ENCODE results near the gene IL17REL. TPM values are rescaled to one million over a fixed set of nuclear protein-coding genes. Genes with fewer than 3 reads are reported as not detected.

The IL17REL gene
- total RNA-seq, 4 donors from 2014 or later, result not detected

DNA sequence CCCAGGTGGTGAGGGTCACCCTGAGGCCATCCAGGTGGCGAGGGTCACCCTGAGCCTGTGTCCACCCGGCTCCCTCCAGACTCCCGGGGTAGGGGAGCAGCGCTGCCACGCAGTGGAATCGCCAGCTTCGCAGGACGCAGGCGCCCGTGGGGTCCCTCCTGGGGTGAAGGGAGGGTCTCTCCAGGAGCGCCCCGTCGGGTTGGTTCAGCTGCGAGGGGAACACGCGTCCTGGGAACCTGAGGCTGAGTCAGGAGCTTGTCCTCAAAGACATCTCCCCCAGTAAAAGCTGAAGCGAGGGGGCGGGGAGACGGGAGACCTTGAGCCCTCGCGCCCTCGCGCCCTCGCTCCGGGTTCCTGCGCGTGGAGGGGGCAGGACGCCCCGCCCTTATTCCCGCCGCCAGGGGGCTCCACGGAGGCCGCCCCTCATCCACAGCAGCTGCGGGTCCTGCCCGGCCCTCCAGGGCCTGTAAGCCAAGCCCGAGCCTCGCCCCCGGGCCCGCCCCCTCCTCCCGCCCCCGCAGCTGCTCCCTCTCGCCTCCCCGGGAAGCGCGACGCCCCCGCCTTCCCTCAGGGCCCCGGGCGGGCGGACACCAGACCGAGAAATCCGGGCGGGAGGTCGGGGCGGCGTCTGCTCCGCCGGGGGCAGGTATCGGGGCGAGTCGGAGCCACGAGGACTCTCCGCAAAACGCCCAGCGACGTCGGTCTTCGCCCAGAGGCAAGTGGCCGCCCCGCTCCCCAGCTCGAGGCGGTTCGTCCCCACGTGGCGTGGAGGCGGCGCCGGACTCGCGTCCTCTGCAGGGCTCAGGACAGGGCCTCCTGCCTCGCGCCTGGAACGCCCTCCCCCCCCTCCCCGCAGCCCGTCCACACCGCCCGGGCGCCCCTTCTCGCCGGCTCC is 29.2 kb downstream of the IL17REL start:
- TF ChIP-seq, protein P1, sequence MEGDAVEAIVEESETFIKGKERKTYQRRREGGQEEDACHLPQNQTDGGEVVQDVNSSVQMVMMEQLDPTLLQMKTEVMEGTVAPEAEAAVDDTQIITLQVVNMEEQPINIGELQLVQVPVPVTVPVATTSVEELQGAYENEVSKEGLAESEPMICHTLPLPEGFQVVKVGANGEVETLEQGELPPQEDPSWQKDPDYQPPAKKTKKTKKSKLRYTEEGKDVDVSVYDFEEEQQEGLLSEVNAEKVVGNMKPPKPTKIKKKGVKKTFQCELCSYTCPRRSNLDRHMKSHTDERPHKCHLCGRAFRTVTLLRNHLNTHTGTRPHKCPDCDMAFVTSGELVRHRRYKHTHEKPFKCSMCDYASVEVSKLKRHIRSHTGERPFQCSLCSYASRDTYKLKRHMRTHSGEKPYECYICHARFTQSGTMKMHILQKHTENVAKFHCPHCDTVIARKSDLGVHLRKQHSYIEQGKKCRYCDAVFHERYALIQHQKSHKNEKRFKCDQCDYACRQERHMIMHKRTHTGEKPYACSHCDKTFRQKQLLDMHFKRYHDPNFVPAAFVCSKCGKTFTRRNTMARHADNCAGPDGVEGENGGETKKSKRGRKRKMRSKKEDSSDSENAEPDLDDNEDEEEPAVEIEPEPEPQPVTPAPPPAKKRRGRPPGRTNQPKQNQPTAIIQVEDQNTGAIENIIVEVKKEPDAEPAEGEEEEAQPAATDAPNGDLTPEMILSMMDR (IDR thresholded peaks at IDR 0.05; ENCODE audit: low read depth), result no peak

DNA sequence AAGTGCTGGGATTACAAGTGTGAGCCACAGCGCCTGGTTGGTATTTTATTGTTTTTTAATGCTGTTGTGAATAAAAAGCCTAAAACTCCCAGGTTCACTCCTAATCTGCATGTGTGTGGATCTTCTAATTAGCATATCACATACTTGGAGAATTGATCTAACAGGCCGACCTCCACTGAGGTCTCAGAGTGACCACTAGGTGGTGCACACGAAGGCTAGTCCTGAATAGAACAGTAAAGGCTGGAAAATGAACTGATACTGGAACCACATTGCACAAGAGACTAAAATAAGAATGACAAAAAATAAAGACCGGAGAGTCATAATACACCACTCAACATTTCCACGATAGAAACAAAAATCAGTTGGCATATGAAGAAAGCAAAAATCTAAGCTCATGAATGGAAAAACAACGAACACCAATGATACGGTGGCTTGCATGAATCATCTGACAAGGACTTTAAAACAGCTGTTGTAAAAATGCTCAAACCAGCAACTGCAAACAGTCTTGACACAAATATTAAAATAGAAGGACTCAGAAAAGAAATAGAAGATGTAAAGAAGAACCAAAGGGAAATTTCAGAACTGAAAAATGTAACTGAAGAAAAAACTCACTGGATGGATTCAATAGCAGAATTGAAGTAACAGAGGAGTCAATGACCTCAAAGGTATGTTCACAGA is 32.8 kb downstream of the IL17REL start:
- TF ChIP-seq, protein P1 (IDR thresholded peaks at IDR 0.05; ENCODE audit: low read depth), result no peak

DNA sequence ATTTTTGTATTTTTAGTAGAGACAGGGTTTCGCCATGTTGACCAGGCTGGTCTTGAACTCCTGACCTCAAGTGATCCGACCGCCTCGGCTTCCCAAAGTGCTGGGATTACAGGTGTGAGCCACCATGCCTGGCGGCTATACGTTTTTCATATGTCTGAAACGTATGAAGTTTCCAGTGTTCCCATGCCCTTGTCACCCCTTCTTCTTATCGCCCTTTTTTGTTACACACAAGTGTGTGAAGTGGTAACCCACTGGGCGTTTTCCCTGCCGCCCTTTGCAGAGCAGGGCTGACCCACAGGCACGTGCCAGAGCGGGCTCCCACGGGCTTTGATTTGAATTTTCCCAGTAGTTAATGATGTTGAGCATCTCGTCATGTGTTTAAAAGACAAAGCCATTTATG is 35.0 kb downstream of the IL17REL start:
- TF ChIP-seq, protein P1 (IDR thresholded peaks at IDR 0.05; ENCODE audit: low read depth), result no peak

DNA sequence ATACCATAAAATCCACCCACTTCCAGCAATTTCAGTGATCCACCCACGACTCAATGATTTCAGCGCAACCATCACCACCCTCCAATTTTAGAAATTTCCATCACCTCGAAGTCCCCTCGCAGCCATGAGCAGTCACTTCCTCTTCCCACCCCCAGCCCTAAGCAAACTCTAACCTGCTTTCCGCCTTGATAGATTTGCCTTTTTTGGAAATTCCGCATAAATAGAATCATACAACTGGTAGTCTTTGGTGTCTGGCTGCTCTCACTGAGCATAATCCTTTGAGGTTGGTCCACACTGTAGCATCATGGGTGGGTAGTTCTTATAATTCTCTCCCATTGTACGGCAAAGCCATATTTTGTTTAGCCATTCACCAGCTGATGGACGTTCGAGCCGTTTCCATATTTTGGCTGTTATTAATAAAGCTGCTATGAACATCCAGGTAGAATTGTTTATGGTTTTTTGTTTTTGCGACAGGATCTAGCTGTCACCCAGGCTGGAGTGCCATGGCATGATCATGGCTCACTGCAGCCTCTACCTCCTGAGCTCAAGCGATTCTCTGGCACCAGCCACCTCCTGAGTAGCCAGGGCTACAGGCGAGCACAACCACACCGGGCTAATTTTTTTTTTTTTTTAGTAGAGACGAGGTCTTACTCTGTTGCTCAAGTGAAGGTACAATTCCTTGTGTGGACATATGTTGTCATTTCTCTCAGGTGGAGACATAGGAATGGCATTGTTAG is 36.0 kb downstream of the IL17REL start:
- TF ChIP-seq, protein P1 (IDR thresholded peaks at IDR 0.05; ENCODE audit: low read depth), result no peak

DNA sequence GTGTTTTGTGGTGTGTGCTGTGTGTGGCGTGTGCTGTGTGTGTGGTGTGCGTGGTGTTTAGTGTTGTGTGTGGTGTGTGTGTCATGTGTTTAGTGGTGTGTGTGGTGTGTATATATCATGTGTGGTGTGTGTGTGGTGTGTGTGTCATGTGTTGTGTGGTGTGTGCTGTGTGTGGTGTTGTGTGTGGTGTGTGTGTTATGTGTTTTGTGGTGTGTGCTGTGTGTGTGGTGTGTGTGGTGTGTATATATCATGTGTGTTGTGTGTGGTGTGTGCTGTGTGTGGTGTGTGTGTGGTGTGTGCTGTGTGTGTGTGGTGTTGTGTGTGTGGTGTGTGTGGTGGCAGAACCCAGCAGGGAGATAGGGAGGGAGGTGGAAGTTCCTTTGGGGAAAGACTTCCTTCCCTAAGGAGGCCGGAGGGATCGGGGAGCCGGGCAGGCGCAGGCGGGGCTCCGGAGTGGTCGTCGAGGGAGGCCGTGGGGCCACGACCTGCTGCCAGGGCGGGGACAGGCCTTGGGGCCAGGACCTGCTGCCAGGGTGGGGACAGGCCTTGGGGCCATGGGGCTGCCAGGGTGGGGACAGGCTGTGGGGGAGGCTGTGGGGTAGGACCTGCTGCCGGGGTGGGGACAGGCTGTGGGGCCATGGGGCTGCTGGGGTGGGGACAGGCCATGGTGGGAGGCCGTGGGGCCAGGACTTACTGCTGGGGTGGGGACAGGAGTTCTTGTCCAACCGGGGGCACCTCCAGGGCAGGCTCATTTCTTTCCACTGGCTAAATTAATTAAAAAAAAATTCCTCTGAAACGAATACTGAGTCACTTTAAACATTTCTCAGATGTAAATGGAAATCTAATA is 36.8 kb downstream of the IL17REL start:
- TF ChIP-seq, protein P1 (IDR thresholded peaks at IDR 0.05; ENCODE audit: low read depth), result no peak

DNA sequence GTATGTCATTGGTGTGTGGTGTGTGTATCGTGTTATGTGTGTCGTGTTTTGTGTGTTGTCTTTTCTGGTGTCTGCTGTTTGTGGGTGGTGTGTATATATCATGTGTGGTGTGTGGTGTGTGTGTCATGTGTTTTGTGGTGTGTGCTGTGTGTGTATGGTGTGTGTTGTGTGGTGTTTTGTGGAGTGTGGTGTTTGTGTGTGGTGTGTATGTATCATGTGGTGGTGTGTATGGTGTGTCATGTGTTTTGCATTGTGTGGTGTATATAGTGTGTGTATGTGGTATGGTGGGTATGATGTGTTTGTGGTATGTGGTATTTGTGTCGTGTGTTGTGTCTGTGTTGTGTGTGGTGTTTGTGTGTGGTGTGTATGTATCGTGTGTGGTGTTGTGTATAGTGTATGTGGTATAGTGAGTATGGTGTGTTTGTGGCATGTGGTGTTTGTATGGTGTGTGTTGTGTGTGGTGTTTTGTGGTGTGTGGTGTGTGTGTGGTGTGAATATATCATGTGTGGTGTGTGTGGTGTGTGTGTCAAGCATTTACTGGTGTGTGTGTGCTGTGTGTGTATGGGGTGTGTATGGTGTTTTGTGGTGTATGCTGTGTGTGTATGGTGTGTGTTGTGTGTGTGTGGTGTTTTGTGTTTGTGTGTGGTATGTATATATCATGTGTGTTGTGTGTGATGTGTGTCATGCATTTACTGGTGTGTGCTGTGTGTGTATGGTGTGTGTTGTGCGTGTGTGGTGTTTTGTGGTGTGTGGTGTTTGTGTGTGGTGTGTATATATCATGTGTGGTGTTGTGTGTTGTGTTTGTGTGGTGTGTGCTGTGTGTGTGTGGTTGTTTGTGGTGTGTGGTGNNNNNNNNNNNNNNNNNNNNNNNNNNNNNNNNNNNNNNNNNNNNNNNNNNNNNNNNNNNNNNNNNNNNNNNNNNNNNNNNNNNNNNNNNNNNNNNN is 39.3 kb downstream of the IL17REL start:
- TF ChIP-seq, protein P1 (IDR thresholded peaks at IDR 0.05; ENCODE audit: low read depth), result no peak
